ENCODE data around the gene PPIF.

DNA sequence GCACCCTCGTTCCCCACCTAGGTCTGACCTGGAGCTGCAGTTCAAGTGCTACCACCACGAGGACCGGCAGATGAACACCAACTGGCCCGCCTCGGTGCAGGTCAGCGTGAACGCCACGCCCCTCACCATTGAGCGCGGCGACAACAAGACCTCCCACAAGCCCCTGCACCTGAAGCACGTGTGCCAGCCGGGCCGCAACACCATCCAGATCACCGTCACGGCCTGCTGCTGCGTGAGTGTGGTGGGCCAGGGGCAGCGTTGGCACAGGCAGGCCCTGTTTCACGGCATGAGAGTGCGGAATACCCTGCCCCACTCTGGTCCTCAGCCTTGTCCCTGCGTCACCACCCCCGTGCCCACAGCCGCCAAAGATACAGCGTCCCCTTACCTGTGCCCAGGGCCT lies 46.6 kb upstream of the PPIF start:
- TF ChIP-seq, protein P1, sequence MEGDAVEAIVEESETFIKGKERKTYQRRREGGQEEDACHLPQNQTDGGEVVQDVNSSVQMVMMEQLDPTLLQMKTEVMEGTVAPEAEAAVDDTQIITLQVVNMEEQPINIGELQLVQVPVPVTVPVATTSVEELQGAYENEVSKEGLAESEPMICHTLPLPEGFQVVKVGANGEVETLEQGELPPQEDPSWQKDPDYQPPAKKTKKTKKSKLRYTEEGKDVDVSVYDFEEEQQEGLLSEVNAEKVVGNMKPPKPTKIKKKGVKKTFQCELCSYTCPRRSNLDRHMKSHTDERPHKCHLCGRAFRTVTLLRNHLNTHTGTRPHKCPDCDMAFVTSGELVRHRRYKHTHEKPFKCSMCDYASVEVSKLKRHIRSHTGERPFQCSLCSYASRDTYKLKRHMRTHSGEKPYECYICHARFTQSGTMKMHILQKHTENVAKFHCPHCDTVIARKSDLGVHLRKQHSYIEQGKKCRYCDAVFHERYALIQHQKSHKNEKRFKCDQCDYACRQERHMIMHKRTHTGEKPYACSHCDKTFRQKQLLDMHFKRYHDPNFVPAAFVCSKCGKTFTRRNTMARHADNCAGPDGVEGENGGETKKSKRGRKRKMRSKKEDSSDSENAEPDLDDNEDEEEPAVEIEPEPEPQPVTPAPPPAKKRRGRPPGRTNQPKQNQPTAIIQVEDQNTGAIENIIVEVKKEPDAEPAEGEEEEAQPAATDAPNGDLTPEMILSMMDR (IDR thresholded peaks at IDR 0.05 in 4 of 5, conservative IDR thresholded peaks at IDR 0.05 in 1 of 5), result no peak
- no peak for TF ChIP-seq POLR2A (IDR thresholded peaks at IDR 0.05)

All from gastrocnemius medialis (tissue), 4 donors.